GM19025 (cell line): Measurements from ENCODE around the gene C10orf105.
A peak's percentile ranks its signal among the peaks of the same experiment; 100 is the strongest.

Source experiments
- ATAC-seq: cut with Tn5 transposase; IDR thresholded peaks from one replicate; pipeline ENCODE4 v1.9.1; 2021; ENCODE audit warnings: mild to moderate bottlenecking, low read depth, moderate library complexity; ENCODE audit not compliant: unreplicated experiment

C10orf105 gene

DNA sequence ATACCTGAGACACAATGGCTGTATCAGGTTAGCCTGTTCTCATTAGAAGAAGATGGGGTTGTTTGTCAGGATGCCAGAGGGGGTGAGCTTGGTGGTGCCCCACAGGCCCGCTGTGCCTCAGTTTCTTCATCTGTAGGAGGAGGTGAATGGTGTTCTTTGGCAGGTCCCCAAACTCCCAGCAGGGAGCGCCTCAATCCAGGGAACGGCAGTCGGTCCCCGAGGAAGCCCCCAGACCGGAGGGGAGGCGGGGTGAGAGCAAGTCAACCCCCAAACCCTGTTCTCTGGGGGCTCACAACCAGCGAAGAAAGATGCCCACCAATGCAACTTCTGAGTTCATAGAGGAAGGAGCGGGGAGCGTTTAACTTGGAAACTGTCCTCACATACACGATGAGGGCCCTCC, 16.0 kb downstream of the C10orf105 start:
- no peak for ATAC-seq

DNA sequence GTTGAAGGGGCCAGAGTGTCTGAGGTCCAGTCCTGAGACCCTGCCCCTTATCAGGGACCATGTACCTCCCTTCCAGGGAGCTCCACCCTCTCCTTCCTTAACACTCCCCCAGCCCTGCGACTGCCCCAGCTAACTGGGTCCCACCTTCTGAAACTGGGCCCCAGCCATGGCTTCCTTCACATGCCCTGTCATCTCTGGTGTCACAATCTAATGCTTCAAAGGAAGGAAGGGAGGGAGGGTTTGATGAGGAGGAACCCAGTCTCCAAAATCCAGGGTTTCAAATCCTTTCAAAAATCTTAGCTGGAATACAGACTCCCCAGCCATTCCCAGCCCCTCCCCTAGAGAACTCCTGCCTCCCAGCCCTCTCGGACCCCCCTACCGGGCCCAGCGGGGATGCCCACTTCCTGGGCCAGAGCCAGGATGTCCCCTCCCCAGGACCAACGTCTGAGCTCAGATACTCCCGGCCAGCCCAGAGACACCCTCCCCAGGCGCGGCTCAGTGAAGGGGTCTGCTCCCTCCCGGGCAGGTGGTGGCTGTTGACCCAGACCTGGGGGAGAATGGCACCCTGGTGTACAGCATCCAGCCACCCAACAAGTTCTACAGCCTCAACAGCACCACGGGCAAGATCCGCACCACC, 18.0 kb downstream of the C10orf105 start:
- no peak for ATAC-seq

DNA sequence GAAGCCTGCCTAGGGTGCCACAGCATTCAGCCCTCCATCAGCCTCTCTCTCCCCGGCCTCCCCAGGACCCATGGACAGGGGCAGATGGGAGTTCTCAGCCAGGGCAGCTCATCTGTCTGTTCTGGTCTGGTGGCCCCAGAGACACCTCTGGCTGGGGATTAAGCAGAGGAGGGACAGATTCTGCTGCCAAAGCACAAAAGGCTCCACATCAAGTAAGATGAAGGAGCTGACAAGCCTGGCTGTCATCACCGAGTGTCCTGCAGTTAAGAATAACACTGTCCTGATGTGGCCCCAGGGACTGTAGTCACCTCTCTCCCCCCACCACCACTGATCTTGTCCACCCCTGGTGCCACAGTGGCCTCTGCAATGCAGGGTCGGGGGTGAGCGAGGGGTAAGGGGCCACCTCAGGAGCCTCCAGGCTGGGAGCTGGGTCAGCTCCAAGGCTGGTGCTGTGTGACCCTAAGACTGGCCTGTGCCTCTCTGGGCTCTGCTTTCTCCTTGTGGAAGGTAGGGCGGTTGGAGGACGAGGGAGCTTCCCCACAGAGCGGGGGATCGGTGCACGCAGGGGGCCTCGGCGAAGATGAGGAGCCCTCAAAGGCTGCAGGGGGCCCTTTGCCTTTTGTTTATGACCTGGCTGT, 18.7 kb downstream of the C10orf105 start:
- no peak for ATAC-seq

DNA sequence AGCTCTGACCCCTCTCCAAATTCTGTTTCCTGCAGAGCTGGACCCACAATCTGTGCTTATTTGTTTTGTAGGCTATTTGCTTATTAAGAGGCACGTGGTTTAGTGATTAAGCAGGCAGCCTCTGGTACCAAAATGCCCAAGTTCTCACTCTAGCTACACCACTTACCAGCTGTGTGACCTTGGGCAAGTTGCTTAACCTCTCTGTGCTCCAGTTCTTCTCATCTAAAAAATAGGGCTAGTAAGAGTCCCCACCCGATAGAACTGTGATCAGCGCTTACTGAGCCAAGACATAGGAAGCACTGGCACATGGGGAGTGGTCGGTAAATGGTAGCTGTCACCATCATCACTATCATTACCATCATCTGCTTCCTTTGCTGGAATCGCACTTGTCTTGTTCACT, 20.8 kb downstream of the C10orf105 start:
- ATAC-seq, result no peak

DNA sequence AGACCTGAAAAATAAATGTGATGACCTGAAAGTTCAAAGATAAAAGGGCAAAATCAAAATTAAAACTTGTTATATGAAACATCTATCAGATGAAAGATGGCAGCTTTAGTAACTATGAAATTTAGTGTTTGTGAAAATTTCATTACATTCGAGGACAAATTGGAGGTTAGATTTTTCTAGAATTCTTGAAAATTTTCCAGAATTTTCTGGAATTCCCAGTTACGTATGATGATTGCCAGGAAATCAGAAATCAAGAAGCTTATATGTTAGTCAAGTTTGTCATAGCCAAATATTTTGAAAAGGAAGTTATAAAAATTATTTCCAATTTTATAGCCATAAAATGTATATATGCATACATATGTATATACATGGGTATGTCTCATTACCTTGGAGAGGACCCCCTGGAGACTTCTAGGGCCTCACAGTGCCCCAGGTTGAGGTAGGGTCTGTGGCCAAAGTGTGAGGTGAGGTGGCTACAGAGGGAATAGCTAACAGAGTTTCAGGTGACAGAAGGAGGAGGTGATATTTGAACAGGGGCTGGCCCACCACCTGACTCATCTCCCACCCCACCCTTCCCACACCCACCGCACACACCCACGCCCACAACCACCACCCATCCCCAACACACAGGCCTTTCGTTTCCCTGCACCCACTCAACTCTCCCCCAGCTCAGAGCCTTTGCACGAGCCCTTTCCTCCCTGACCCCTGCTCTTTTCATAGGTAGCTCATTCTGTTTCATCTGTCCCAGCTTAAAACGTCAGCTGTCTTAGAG, 21.5 kb downstream of the C10orf105 start:
- ATAC-seq, result no peak

DNA sequence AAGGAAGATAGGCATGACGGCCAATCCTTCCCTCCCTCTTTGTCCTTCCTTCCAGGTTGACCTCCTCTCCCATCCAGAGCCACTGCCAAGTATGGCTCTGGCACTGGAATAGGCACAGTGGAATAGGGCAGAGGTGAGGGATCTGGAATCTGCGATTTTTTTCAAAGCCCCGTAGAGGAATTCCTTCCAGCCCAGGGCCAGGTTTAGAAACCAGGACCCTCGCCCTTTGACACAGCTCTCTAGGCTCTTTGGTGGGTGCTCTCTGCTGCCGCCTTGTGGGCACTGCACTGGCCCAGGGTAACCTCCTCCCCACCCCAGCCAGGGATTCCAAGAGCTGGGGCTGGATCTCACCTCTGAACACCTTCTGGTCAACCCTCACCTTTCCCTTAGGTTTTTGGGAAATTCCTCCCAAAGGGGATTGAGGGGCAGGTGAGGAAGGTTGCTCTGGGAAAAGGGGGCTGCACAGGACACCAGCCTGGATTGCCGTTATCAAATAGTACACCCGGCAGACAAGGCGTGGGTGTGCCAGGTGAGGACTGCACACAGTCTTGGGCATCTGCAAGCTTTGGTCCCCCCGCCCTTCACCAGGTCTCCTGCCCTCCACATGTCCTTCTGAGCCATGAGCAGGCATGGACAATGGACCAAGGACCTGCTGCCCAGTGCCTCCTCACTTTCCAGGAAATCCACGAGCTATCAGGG, 22.8 kb downstream of the C10orf105 start:
- no peak for ATAC-seq

DNA sequence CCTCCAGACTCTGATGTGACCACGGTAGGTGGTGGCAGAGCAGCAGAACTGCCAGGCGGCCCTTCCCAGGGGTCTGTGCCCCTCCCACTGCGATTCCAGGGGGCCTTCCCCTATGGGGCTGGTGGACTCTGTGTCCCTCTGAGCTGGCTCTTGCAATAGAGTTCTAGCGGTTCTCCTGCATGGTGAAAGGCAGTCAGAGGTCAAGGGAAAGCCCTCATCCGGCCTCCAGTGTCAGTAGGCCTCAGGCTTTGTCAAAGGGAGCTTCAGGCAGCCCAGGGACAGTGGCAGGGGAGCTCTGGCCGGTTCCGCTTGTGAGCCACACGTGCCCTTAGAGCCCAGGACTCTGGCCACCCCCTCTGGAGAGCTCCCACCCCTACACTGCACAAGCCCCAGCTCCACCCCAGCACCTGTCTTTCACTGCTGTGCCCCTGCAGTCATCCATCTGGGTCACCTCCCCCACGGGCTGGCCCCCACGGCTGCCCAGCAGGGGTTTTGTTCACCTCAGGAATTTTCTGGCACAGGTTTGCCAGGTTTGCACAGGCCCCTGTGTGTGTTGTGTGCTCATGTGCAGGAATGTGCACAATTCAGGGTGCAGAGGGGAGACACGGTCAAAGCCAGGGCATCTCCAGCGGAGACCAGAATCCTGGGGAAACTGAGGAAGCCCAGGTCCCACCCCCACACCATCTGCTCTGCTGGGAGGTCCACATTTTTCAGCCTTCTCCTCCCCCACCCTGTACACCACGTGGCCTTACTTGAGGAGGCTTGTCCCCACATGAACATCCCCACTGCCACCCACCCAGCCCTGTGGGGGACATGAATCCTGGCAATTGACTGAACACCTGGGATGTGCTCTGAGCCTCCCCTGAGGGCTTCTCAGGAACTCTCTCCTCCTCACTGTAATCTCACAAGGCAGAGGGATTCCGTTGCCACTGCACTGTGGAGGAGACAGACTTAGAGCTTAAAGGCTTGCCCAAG, 23.8 kb downstream of the C10orf105 start:
- ATAC-seq, result no peak

DNA sequence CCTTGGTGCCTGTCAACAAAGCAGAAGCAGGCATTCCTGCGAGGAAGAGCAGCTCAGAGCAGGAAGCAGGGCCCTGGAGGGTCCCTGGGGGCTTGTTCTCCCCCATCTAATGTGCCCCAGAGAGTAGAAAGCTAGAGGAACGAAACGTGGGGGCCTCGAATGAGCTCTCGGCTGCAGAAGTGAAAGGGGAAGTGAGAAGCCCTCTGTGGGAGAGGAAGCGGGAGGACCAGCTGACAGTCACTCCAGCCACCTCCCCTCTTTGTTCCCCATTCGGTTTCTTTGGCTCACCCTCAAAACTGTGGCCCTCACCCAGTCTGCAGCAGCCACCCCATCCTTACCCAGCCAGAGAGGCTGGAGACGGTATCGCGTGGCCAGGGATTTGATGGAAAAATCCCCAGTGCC, 25.0 kb downstream of the C10orf105 start:
- ATAC-seq, result peak; percentile 88

DNA sequence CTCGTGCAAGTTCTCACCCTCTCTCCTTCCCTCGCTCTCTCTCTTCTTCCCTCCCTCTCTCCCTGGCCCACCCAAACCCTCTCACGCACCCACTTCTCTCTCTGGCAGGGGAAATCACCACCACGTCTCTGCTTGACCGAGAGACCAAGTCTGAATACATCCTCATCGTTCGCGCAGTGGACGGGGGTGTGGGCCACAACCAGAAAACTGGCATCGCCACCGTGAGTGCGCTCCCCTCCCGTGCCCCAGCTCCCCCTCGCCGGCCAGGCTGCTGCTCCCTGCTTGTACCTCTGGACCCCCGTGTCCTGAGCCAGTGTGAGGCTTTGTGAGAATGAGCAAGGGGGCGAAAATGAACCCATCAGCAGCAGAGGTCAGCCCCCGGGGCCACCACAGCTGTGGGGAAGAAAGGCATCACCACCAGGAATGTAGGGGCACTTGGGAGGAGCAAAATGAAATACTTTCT, 25.5 kb downstream of the C10orf105 start:
- no peak for ATAC-seq

DNA sequence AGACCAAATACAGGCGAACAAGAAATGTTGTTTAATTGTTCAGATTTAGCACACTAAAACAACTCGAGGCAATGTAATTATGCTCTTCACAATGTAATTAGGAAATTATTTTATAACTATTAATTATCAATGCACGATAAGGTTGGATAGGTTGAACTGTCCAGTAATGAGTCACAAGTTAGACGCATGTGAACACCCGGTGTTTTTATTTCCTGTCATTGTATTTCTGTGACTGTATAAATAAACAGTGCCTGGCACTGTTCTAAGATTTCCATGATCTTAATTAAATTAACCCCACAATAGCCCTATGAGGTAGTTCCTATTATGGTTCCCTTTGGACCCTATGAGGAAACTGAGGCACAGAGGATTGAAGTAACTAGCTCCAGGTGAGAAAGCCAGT, 26.2 kb downstream of the C10orf105 start:
- ATAC-seq, result no peak

DNA sequence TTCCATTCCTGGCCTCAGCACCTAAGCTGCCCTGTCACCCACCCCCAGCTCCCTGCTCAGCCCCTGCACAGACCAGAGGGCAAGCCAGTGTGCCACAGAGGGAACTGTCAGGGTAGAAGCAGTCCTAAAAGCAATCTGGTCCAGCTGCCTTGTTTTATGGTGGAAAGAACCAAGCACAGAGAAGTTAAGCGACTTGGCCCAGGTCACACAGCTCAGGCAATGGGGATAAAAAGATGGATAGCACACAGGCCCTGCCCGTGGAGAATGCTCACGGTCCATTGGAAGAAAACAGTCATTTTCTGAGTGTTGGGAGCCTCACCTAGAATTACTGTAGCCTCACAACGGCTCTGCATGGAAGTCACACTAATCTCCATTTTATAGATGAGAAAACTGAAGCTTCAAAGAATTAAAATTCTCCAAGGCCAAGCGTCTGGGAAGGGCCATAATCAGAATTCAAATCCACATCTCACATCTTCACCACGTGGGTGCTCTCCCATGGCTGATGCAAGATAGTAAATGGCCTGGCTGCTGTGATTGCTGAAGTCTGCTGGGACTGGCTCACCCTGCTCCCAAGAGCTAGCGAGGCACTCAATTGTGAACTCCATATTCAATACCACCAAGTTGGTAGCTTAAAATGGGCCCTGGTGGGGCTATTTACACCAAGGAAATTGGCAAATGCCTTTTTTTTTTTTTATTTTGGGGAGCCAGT, 26.8 kb downstream of the C10orf105 start:
- ATAC-seq, result no peak

DNA sequence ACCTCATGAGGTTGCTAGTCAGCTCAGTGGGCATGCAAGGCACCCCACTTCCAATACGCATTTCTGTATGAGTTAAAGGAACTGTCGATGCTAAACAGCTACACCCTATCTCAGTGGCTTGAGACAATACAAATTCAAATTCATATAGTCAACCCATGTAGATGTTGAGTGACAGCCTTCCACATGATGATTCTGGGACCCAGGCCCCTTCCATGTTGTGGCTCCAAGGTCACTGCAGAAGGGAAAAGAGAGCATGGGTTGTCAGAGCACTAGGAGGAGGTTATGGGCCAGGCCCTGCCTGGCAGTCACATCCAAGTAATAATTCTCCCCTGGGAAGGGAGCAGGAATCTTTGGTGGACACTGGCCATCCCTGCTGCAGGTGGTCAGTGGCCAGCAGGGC, 28.2 kb downstream of the C10orf105 start:
- no peak for ATAC-seq

DNA sequence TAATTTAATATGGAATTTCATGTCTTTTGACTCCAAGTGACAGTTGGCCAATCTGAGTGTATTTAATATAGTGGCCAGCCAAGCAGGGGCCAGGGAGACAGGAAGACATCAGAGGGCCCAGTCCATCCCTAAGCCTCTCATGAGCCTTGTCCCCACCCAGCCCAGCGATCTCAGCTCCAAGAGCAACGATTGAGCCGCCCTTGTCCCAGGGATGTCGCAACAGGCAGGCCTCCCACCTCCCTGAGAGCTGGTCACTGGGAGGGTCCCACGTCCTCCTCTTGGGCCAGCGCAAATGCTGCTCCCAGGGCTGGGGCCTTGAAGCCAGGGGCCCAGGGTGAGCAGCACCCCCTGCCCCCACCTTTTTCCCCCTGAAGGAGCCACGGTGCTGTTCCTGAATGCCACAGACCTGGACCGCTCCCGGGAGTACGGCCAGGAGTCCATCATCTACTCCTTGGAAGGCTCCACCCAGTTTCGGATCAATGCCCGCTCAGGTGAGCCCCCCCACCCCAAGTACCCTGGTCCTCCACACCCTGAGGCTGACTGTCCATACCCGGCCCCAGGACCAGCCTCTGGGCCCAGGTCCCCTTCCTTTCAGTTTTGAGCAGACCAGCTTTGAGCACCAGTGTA, 29.4 kb downstream of the C10orf105 start:
- ATAC-seq, result no peak

DNA sequence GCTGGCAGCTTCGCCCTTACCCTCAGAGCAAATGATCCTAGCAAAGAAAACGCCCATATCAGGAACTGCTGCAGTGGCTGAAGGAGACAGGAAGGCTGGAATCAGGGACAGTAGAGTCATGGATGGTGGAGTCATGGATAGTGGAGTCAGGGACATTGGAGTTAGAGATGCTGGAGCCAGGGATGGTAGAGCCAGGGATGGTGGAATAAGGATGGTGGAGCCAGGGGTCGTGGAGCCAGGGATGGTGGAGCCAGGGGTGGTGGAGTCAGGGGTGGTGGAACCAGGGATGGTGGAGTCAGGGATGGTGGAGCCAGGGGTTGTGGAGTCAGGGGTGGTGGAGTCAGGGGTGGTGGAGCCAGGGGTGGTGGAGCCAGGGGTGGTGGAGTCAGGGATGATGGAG, 31.3 kb downstream of the C10orf105 start:
- ATAC-seq, result no peak

DNA sequence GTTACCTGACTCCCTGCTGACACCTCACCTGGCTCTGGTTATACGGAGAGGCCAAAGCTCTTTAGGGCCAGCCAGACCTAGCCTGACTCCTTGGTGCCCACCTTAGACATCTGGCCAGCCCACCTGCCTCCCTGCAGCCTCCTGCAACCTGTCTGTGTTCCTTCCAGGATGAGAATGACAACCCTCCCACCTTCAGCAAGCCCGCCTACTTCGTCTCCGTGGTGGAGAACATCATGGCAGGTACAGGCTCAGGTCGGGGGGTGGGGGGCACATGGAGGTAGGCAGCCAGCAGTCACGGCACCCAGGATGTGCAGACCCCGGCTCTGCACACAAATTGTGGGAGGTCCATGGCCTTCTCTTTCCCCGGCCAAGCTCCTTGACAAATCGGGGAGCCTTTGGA, 32.1 kb downstream of the C10orf105 start:
- no peak for ATAC-seq

DNA sequence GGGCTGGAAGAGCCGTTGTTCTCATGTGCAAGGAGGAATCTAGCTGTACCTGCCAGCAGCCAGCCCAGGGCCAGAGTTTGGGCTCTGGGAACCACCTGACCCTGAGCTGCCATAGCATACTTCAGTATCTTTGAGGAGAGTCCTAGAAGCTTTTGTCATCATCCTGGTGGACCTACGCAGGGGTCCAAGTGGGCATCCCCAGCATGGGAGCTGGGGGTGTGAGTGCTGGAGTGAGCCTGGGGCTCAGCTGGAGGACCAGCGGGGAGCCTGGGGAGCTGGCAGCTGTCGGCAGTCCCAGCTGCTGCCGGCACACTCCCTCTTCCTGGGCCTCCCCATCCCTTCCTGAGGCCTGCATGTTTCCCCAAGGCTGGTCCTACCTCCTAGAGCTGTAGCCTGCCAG, 32.5 kb downstream of the C10orf105 start:
- no peak for ATAC-seq

DNA sequence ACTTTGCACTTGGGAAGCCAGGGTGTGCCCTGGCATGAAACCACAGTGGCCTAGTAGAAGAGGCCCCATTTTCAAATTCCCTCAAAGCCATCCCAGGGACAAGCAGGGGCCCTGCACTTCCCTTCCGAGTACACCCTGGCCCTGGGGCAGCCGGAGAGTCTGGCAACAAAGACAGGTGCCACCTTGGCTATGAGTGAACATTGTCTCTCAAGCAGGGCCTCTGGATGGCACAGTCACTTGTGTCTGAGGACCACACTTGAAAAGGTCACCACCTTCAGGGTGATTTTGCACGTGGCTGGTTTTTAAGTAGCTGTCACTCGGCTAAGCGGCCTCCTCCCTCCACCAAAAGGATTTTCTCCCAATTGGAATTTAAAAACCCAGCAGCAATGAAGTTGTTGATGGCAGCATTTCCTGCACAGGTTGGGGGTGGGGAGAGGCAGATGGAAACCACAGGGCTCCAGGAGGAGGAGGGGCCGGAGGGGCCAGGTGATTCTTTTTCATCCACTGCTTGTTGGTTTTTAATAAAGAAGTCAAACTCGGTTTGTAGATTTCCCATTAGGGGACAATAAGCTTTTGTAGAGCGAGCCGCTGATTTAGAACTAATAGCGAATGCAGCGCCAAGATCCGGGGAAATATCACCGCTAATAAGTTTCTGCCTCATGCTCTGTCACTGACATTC, 33.9 kb downstream of the C10orf105 start:
- no peak for ATAC-seq
